ENCODE results near the gene SORT1.
"Not testable (repeated sequence)": the region's sequence is repeated elsewhere in the genome, so short reads cannot be mapped to it uniquely, and the experiment has no call there.

The SORT1 gene

DNA sequence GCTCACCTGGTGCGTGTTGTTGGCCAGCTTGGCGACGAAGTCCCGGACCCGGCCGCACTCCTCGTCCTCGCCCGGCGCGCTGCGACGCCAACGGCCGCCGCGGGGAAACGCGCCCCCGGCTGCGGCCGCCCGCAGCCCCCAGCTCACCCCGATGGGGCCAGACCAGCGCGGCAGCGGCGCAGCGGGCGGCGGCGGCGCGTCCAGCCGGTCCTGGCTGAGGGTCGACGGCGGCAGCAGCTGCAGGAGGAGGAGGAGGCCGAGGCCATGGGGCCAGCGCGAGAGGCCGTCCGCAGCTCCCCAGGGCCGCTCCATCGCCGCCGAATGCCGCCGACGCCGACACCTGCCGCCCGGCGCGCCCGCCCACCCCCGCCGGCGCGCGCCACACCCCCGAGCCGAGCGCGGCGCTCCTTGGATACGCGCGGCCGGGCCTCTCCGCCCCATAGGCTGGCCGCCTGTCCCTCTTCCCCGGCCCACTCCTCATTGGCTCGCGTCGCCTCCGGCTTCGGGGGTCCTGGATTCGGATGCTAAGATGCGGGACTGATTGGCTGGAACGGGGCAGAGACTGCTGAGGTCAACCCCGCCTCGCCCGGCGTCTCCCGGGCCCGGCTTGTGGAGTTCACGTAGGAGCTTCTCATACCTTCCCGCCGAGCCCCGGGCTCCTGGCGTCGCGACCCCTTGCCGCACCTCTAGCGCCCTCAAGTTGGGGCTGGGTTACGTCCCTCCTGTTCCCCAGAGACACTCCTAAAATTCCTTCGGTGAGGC is at the start of gene SORT1:
SORT1 (minus strand) TSS at position 338 of the 762 bp plus-strand sequence; CDS start at position 312, 26 bp downstream.
- DNase-seq (ENCODE audit: low read depth), result peak; percentile 90
- peak within 1 kb of the TSS; percentile 66 for H3K4me3 ChIP-seq (ENCODE audit: low read depth, low read length)
- TF ChIP-seq, protein P1, sequence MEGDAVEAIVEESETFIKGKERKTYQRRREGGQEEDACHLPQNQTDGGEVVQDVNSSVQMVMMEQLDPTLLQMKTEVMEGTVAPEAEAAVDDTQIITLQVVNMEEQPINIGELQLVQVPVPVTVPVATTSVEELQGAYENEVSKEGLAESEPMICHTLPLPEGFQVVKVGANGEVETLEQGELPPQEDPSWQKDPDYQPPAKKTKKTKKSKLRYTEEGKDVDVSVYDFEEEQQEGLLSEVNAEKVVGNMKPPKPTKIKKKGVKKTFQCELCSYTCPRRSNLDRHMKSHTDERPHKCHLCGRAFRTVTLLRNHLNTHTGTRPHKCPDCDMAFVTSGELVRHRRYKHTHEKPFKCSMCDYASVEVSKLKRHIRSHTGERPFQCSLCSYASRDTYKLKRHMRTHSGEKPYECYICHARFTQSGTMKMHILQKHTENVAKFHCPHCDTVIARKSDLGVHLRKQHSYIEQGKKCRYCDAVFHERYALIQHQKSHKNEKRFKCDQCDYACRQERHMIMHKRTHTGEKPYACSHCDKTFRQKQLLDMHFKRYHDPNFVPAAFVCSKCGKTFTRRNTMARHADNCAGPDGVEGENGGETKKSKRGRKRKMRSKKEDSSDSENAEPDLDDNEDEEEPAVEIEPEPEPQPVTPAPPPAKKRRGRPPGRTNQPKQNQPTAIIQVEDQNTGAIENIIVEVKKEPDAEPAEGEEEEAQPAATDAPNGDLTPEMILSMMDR (conservative IDR thresholded peaks at IDR 0.05; ENCODE audit: low read depth, low read length), result no peak

DNA sequence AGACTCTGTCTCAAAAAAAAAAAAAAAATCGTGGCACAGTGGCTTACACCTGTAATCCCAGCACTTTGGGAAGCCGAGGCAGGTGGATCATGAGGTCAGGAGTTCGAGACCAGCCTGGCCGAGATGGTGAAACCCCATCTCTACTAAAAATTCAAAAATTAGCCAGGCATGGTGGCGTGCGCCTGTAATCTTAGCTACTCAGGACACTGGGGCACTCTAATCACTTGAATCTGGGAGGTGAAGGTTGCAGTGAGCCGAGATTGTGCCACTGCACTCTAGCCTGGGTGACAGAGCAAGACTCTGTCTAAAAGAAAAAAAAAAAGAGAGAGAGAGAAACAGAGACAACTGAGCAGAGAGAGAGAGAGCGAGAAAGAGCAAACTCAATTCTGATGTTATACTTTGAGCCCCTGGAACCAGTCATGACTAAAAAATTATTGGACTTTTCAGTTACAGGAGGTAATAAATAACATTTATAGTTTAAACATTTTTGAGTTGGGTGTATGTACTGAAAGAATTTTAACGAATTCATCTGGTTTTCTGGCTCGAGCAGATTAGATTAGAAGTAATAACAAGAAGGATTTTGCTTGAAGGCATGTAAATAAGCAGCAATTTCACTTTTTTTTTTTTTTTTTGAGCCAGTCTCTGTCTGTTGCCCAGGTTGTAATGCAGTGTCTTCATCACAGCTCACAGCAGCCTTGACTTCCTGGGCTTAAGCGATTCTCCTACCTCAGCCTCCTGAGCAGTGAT is 48.4 kb upstream of the SORT1 start:
- H3K4me3 ChIP-seq (ENCODE audit: low read depth, low read length); DNase-seq (ENCODE audit: low read depth): not testable (repeated sequence)

DNA sequence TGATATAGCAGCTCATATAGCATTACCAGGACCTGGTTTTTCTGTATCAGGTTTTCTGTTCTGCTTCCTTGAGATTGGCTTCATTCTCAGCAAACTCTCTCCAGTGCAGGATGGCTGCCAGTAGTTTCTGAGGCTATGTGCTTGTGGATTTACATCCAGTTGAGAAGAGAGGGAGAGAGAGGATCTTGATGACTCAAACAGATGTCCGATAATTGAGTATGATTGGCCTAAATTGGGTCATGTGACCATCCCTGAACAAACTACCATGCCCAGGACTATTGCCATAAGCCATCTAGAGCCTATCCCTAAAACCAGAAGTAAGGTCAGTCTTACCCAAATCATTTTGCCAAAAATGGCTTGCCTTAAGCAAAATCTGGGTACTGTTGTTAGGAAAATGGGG is 46.6 kb upstream of the SORT1 start:
- TF ChIP-seq, protein P1 (conservative IDR thresholded peaks at IDR 0.05; ENCODE audit: low read depth, low read length), result no peak

DNA sequence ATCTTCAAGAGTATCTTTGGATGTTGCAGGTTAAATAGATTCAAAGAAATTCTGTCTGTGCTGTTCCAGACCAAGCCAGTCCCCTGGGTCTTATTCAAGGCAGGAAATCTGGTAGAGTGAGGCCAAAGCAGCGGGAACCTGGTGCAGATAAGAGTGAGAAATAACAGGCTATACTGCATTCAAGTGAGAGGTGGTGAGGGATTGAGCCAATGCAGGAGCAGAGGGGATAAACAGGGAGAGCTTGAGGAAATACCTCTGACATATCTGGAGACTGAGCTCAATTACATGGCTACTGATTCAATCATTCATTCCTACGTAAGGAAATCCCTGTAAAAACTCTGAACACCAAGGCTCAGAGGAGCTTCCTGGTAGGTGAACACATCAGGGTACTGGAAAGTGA is 45.8 kb upstream of the SORT1 start:
- no peak overlapping the region for H3K4me3 ChIP-seq (ENCODE audit: low read depth, low read length)
- DNase-seq (ENCODE audit: low read depth), result no peak
- TF ChIP-seq, protein P1 (conservative IDR thresholded peaks at IDR 0.05; ENCODE audit: low read depth, low read length), result no peak

More for the DNA sequence above, 46.6 kb upstream of the SORT1 start:
- no peak for DNase-seq (ENCODE audit: low read depth)
- no peak overlapping the region for H3K4me3 ChIP-seq (ENCODE audit: low read depth, low read length)

DNA sequence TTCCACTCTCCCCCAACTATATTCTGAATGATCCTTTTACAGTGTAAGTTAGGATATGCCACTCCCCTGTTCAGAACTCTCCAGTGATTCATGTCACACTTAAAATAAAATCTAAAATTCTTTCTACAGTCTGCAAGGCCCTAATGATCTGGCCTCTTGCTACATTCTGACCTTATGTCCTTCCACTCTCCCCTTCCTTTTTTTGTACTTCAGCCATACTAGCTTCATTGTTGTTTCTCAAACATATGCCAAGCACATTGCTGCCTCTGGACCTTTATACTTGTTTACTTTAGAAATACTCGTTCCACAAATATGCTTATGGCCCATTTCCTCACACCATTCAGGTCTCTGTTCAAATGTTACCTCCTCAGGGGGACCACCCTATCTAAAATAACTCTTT is 43.4 kb upstream of the SORT1 start:
- TF ChIP-seq, protein P1 (conservative IDR thresholded peaks at IDR 0.05; ENCODE audit: low read depth, low read length), result no peak
- no peak overlapping the region for H3K4me3 ChIP-seq (ENCODE audit: low read depth, low read length)
- peak; percentile 84 for DNase-seq (ENCODE audit: low read depth)

DNA sequence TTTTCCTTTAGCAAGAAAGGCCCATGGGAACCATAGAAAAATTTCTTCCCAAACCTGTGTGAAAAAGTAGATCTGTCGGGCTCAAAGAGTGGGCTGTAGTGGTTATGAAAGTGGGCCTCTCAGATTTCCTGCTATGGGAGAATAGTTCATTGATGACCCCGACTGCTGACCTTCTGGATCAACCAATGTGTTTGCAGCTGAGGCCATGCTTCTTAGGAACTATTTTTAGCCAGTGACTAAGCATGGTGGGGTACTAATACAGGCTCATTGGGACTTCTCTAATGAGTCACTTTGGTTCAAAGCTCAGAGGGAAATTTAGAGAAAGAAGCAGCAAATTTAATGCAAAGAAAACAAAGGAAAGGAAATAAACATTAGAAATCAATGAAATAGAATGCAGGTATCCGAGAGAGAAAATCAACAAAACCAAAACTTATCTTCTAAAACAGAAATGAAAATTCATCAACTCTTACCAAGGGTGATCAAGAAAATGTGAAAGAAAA is 41.1 kb upstream of the SORT1 start:
- peak; percentile 98 for DNase-seq (ENCODE audit: low read depth)
- TF ChIP-seq, protein P1 (conservative IDR thresholded peaks at IDR 0.05; ENCODE audit: low read depth, low read length), result no peak
- H3K4me3 ChIP-seq (ENCODE audit: low read depth, low read length), result no peak overlapping the region

DNA sequence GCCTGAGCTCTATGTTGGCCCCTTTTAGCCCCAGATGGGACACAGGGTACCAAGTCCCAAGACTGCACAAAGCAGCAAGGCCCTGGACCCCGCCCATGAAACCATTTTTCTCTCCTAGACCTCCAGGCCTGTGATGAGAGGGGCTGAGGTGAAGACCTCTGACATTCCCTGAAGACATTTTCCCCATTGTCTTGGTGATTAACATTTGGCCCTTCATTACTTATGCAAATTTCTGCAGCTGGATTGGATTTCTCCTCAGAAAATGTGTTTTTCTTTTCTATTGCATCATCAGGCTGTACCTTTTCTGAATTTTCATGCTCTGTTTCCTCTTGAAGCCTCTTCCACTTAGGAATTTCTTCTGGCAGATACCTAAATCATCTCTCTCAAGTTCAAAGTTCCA is 36.8 kb upstream of the SORT1 start:
- DNase-seq (ENCODE audit: low read depth), result no peak
- TF ChIP-seq, protein P1 (conservative IDR thresholded peaks at IDR 0.05; ENCODE audit: low read depth, low read length), result no peak
- no peak overlapping the region for H3K4me3 ChIP-seq (ENCODE audit: low read depth, low read length)

Data from choroid plexus epithelial cell (primary cell).